Hepatocyte (in vitro differentiated cells): ENCODE data around the gene MICOS13. TPM values are rescaled to one million over a fixed set of nuclear protein-coding genes. Genes with fewer than 3 reads are reported as not detected.

Experiments used
- DNase-seq: peaks from one replicate; pipeline ENCODE4 v3.0.0-alpha.2; 2016; ENCODE audit warnings: low spot score
- H2AFZ ChIP-seq: fragments of 200-600 bp; sonication (generic); 2 replicates; pipeline ENCODE4 v1.6.0; 2016; ENCODE audit warnings: antibody characterized with exemption, mild to moderate bottlenecking
- H3K27ac ChIP-seq: fragments of 200-600 bp; sonication (generic); 2 replicates; pipeline ENCODE4 v1.5.1; 2016; ENCODE audit warnings: mild to moderate bottlenecking
- H3K27me3 ChIP-seq: fragments of 200-600 bp; sonication (generic); 2 replicates; pipeline ENCODE4 v1.6.1; 2016
- H3K36me3 ChIP-seq: fragments of 200-600 bp; sonication (generic); replicated peaks from 2 replicates; pipeline ENCODE4 v1.5.1; 2016; ENCODE audit warnings: low read depth; ENCODE audit not compliant: insufficient read depth
- H3K4me1 ChIP-seq: fragments of 200-600 bp; sonication (generic); 2 replicates; pipeline ENCODE4 v1.5.1; 2016; ENCODE audit warnings: mild to moderate bottlenecking, moderate library complexity; ENCODE audit not compliant: insufficient read depth
- H3K4me2 ChIP-seq: fragments of 200-600 bp; sonication (generic); 2 replicates; pipeline ENCODE4 v1.6.0; 2016
- H3K4me3 ChIP-seq: fragments of 200-600 bp; sonication (generic); 2 replicates; pipeline ENCODE4 v1.5.1; 2016; ENCODE audit warnings: mild to moderate bottlenecking
- H3K79me2 ChIP-seq: fragments of 200-600 bp; sonication (generic); 2 replicates; pipeline ENCODE4 v1.6.0; 2017; ENCODE audit warnings: mild to moderate bottlenecking
- H3K9me2 ChIP-seq: fragments of 200-600 bp; sonication (generic); replicated peaks from 2 replicates; pipeline ENCODE4 v1.6.0; 2017; ENCODE audit warnings: mild to moderate bottlenecking; ENCODE audit not compliant: insufficient read depth
- H3K9me3 ChIP-seq: fragments of 200-600 bp; sonication (generic); 2 replicates; pipeline ENCODE4 v1.5.1; 2016; ENCODE audit warnings: low read depth, mild to moderate bottlenecking
- H4K20me1 ChIP-seq: fragments of 200-600 bp; sonication (generic); 2 replicates; pipeline ENCODE4 v1.6.0; 2016; ENCODE audit warnings: mild to moderate bottlenecking; ENCODE audit not compliant: insufficient read depth, poor library complexity, severe bottlenecking
- CTCF ChIP-seq: fragments of 200-600 bp; sonication (generic); IDR thresholded peaks from 2 replicates; pipeline ENCODE4 v1.5.1; 2016; ENCODE audit warnings: antibody characterized with exemption, mild to moderate bottlenecking; ENCODE audit not compliant: poor library complexity
- EZH2 ChIP-seq: fragments of 200-600 bp; sonication (generic); IDR thresholded peaks from 2 replicates; pipeline ENCODE4 v1.6.1; 2016; ENCODE audit warnings: antibody characterized with exemption, mild to moderate bottlenecking, borderline replicate concordance
- EZH2phosphoT487 ChIP-seq: fragments of 200-600 bp; sonication (generic); IDR thresholded peaks from one replicate; pipeline ENCODE4 v1.6.1; 2018; ENCODE audit warnings: antibody characterized with exemption, mild to moderate bottlenecking, low read depth, moderate library complexity; ENCODE audit not compliant: unreplicated experiment, severe bottlenecking
- WGBS: methylation state at CpG from one replicate; pipeline ENCODE4 v1.1.6; 2016; ENCODE audit warnings: low lambda C conversion rate; ENCODE audit errors: missing lambda C conversion rate; 5-methylcytosine and 5-hydroxymethylcytosine counted together
- polyA plus RNA-seq: library from polyadenylated mRNA; unstranded; fragments of >200 nt; fragmentation: Nextera tagmentation; extraction: Ambion mirVana; gene quantifications from 2 replicates; pipeline ENCODE4 v1.2.1, GENCODE V29; 2016
- total RNA-seq: library from RNA; depleted of rRNA; stranded (reverse); fragments of >200 nt; gene quantifications from 2 replicates; pipeline ENCODE4 v1.2.3, GENCODE V29; 2014

The MICOS13 gene
- total and polyA plus RNA-seq, 2 experiments from 2014 or later = 32.3 to 120 TPM

GRCh38 chr19:5687360-5688198 is 7.3 kb upstream of the MICOS13 start:
- peaks cover 24% of the 10 kb centered on the region for H3K79me2 ChIP-seq
- 86% methylated on average over 55 of the region's 76 CpGs for WGBS
- H3K9me3 ChIP-seq = no peaks in the 10 kb centered on the region
- H4K20me1 ChIP-seq = peaks cover 23% of the 10 kb centered on the region
- no peak overlapping the region for H3K27ac ChIP-seq
- peak overlapping the region; percentile 82 for H3K4me2 ChIP-seq
- peaks cover 8% of the 10 kb centered on the region for H3K4me1 ChIP-seq
- TF ChIP-seq EZH2 (no peak), CTCF (no peak), EZH2phosphoT487 (no peak)
- H2AFZ ChIP-seq = no peak overlapping the region
- DNase-seq = no peak
- no peaks in the 10 kb centered on the region for H3K36me3 ChIP-seq
- no peaks in the 10 kb centered on the region for H3K27me3 ChIP-seq
- H3K4me3 ChIP-seq = no peak overlapping the region
- H3K9me2 ChIP-seq = no peaks in the 10 kb centered on the region

GRCh38 chr19:5686647-5687359 is 6.5 kb upstream of the MICOS13 start:
- TF ChIP-seq EZH2 (no peak), EZH2phosphoT487 (no peak), CTCF (peak; percentile 80)
- peak overlapping the region; percentile 51 for H3K4me3 ChIP-seq
- peak overlapping the region; percentile 64 for H2AFZ ChIP-seq
- H3K27ac ChIP-seq = peak overlapping the region; percentile 75
- WGBS = 0% methylated on average over 11 of the region's 59 CpGs
- H3K9me2 ChIP-seq = no peaks in the 10 kb centered on the region
- peaks cover 16% of the 10 kb centered on the region for H3K79me2 ChIP-seq
- H4K20me1 ChIP-seq = peaks cover 15% of the 10 kb centered on the region
- H3K4me2 ChIP-seq = peak overlapping the region; percentile 82
- H3K4me1 ChIP-seq = peaks cover 3% of the 10 kb centered on the region
- no peaks in the 10 kb centered on the region for H3K27me3 ChIP-seq
- no peaks in the 10 kb centered on the region for H3K9me3 ChIP-seq
- peak; percentile 97 for DNase-seq
- no peaks in the 10 kb centered on the region for H3K36me3 ChIP-seq

- H3K9me3 ChIP-seq = no peaks in the 10 kb centered on the region
- no peaks in the 10 kb centered on the region for H3K36me3 ChIP-seq
- no peak for DNase-seq
- no peak for TF ChIP-seq EZH2
- no peak for TF ChIP-seq EZH2phosphoT487
- no peak for TF ChIP-seq CTCF
- no peaks in the 10 kb centered on the region for H3K4me1 ChIP-seq
- peak overlapping the region; percentile 75 for H3K27ac ChIP-seq
- peak overlapping the region; percentile 82 for H3K4me2 ChIP-seq
- H4K20me1 ChIP-seq = peaks cover 10% of the 10 kb centered on the region
- H3K4me3 ChIP-seq = no peak overlapping the region
- no peaks in the 10 kb centered on the region for H3K27me3 ChIP-seq
- peak overlapping the region; percentile 64 for H2AFZ ChIP-seq
- peaks cover 11% of the 10 kb centered on the region for H3K79me2 ChIP-seq
- no peaks in the 10 kb centered on the region for H3K9me2 ChIP-seq
- 63% methylated on average over 12 of the region's 16 CpGs for WGBS
Observed at GRCh38 chr19:5686326-5686646, 6.0 kb upstream of the MICOS13 start.
